H1 (cell line): ENCODE data around the gene JPT2. TPM values are rescaled to one million over a fixed set of nuclear protein-coding genes. Genes with fewer than 3 reads are reported as not detected.

Experiments
- CHD1 ChIP-seq: IDR thresholded peaks from 2 replicates; pipeline ENCODE4 v1.6.1; 2012; ENCODE audit warnings: low read depth, low read length, improper control_type of control experiment
- EZH2 ChIP-seq: fragments of 200-600 bp; sonication (generic); IDR thresholded peaks from 2 replicates; pipeline ENCODE4 v1.7.1; 2012; ENCODE audit warnings: low read depth, mild to moderate bottlenecking, moderate library complexity, low read length, inconsistent platforms; ENCODE audit not compliant: severe bottlenecking
- FOSL1 ChIP-seq: IDR thresholded peaks from 2 replicates; pipeline ENCODE4 v1.6.1; 2011; ENCODE audit warnings: mild to moderate bottlenecking, low read depth, low read length, moderate library complexity; ENCODE audit not compliant: insufficient read depth
- HDAC2 ChIP-seq, 2 experiments: fragments of 300-600 bp in 1 of 2; sonication (generic) in 1 of 2; IDR thresholded peaks; 2 replicates each; pipeline ENCODE4 v1.6.1; 2011 to 2012; ENCODE audit warnings: low read depth in 2 of 2, low read length in 2 of 2, mild to moderate bottlenecking in 2 of 2, moderate library complexity in 2 of 2, borderline replicate concordance in 1 of 2, inconsistent platforms in 1 of 2
- JUND ChIP-seq: IDR thresholded peaks from 2 replicates; pipeline ENCODE4 v1.6.1; 2011; ENCODE audit warnings: mild to moderate bottlenecking, improper control_type of control experiment, low read length
- KDM5A ChIP-seq: fragments of 200-600 bp; IDR thresholded peaks from 2 replicates; pipeline ENCODE4 v1.7.1; 2012; ENCODE audit warnings: mild to moderate bottlenecking, low read length, inconsistent platforms, mixed read lengths
- RNF2 ChIP-seq: fragments of 200-900, 300-1000 bp; sonication (generic); IDR thresholded peaks from 2 replicates; pipeline ENCODE4 v1.7.1; 2016; ENCODE audit warnings: borderline replicate concordance, low read depth, mild to moderate bottlenecking, antibody characterized with exemption, low read length; ENCODE audit not compliant: poor library complexity, severe bottlenecking; ENCODE audit errors: missing control alignments
- TBP ChIP-seq: IDR thresholded peaks from 2 replicates; pipeline ENCODE4 v1.6.1; 2011; ENCODE audit warnings: low read depth, low read length, improper control_type of control experiment
- ZNF274 ChIP-seq: IDR thresholded peaks from 2 replicates; pipeline ENCODE4 v1.7.0; 2012; ENCODE audit warnings: low read length, borderline replicate concordance; ENCODE audit errors: extremely low read depth
- polyA plus RNA-seq, 7 experiments: library from polyadenylated mRNA; depleted of rRNA in 3 of 7; stranded (reverse) in 5 of 7; unstranded in 2 of 7; fragments of >200 nt in 5 of 7; fragments of 200-250 nt in 2 of 7; gene quantifications; 1 replicate in 5 of 7; 2 replicates in 1 of 7; 4 replicates in 1 of 7; pipeline versions ENCODE4 v1.2.1 to v1.2.3, GENCODE V29; 2011 to 2013; ENCODE audit warnings: missing spikeins in 2 of 7, mixed read lengths in 2 of 7
- total RNA-seq: library from RNA; stranded (reverse); fragmentation: NEBNext Ultra II Directional; extraction: Animal tissue kit (Norgen Biotek cat#: 25700); gene quantifications from 2 replicates; pipeline ENCODE4 v1.2.1, GENCODE V29; 2021

JPT2 gene
- total and polyA plus RNA-seq, 2 of the 8 experiments (the other 6 are each of a cell fraction or from before 2014, with no cell fraction given) = 67.6 to 197 TPM

DNA sequence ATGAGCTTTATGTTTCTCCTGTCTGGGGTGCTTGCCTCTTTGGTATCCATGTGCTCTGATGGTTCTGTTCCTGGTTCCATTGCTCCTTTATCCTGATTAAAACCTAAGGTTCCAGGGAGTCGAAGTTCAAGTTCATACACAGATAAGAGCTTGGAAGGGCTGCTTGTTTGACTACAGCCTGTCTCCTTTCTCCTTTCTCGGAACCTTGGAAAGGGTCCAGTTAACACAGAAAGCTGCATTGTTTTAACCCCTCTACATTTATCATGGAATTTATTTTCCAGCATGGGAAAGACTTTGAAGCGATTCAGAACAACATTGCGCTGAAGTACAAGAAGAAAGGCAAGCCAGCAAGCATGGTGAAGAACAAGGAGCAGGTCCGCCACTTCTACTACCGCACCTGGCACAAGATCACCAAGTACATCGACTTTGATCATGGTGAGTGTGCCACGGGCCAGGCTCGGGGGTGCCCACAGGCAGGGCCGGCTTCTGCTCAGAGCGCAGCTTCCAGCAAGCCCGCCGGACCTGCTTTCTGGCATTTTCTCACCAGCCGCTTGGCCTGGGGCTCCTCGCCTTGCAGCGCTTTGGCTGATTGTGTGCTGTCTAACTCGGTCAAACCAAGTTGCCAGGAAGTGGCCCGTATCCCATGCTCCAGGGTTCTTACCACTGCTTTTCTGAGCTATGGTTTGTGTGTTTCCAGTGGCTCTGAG is 46.0 kb upstream of the JPT2 start (continued):
- TF ChIP-seq ZNF274 (no peak), KDM5A (no peak), TBP (no peak), HDAC2 (IDR thresholded peaks at IDR 0.05; ENCODE audit: borderline replicate concordance in 1 of 2, low read depth in 2 of 2, low read length in 2 of 2) (no peak), CHD1 (no peak), JUND (no peak), EZH2 (no peak), RNF2 (no peak), FOSL1 (no peak)
